ENCODE results near the gene GAL3ST3. TPM values are rescaled to one million over a fixed set of nuclear protein-coding genes. Genes with fewer than 3 reads are reported as not detected.

GAL3ST3 gene
- total and polyA plus RNA-seq, 12 donors, result 0.07 to 4.6 (median 2.1) TPM

DNA sequence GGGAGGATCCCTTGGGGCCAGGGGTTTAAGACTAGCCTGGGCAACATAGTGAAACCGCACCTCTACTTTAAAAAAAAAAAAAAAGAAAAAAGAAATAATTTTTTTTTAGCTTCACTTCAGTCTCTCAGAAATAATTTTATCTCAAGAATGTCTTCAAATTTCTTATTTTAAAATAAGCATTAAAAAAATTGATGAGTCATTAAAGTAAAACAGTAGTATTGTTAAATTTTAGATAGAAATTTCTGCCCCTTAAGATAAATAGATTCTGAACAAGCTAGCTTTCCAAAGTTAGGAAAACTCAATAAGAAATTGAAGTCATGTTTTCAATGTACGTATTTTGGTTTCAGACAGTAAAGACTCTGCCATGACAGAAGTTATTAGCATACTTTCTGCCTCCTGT, 13.4 kb upstream of the GAL3ST3 start:
- ATAC-seq (no peak), DNase-seq (no peak)
- Histone ChIP-seq H3K36me3 (peaks cover 4 to 100% (median 89%) of the 10 kb centered on the region in 9 donors), H3K27ac (no peak overlapping the region), H3K9me3 (peaks cover 0 to 3% (median 0%) of the 10 kb centered on the region in 11 donors), H3K4me3 (no peak overlapping the region), H3K27me3 (no peaks in the 10 kb centered on the region), H3K4me1 (peaks cover 0 to 15% (median 0%) of the 10 kb centered on the region in 9 donors)
- TF ChIP-seq, protein P1, sequence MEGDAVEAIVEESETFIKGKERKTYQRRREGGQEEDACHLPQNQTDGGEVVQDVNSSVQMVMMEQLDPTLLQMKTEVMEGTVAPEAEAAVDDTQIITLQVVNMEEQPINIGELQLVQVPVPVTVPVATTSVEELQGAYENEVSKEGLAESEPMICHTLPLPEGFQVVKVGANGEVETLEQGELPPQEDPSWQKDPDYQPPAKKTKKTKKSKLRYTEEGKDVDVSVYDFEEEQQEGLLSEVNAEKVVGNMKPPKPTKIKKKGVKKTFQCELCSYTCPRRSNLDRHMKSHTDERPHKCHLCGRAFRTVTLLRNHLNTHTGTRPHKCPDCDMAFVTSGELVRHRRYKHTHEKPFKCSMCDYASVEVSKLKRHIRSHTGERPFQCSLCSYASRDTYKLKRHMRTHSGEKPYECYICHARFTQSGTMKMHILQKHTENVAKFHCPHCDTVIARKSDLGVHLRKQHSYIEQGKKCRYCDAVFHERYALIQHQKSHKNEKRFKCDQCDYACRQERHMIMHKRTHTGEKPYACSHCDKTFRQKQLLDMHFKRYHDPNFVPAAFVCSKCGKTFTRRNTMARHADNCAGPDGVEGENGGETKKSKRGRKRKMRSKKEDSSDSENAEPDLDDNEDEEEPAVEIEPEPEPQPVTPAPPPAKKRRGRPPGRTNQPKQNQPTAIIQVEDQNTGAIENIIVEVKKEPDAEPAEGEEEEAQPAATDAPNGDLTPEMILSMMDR (IDR thresholded peaks at IDR 0.05), result no peak
- intact Hi-C loops (cut with DNase I), result no loop called here
- 93 to 95% methylated on average over 2 of the region's 2 CpGs for WGBS, 2 donors

DNA sequence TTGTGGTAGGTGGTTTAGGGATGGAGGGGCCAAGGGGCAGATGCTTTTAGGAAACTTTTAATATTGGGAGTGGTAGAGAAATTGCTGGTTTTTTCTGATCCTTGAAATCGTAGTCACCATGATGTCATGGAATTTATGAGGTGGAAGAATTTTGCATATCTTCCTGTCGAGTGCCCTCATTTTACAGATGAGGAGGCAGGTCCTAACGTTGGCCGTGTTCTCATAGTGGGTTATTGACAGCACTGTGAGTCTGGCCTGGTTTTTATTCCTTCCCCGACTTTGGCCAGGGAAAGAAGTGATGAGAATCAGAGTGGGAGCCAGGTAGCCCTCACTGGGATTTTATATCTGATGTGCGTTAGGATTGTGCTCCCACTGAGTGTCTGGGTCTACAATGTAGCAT, 12.3 kb upstream of the GAL3ST3 start:
- Histone ChIP-seq H3K36me3 (peaks cover 4 to 100% (median 88%) of the 10 kb centered on the region in 9 donors), H3K4me1 (peaks cover 0 to 6% (median 0%) of the 10 kb centered on the region in 9 donors), H3K9me3 (peaks cover 0 to 3% (median 0%) of the 10 kb centered on the region in 11 donors), H3K27me3 (no peaks in the 10 kb centered on the region), H3K4me3 (no peak overlapping the region), H3K27ac (no peak overlapping the region)
- DNase-seq, result no peak
- intact Hi-C loops (cut with DNase I), result no loop called here
- TF ChIP-seq, protein P1 (IDR thresholded peaks at IDR 0.05), result no peak
- WGBS, 2 donors, result 78 to 79% methylated on average over 6 of the region's 6 CpGs
- ATAC-seq, result no peak

DNA sequence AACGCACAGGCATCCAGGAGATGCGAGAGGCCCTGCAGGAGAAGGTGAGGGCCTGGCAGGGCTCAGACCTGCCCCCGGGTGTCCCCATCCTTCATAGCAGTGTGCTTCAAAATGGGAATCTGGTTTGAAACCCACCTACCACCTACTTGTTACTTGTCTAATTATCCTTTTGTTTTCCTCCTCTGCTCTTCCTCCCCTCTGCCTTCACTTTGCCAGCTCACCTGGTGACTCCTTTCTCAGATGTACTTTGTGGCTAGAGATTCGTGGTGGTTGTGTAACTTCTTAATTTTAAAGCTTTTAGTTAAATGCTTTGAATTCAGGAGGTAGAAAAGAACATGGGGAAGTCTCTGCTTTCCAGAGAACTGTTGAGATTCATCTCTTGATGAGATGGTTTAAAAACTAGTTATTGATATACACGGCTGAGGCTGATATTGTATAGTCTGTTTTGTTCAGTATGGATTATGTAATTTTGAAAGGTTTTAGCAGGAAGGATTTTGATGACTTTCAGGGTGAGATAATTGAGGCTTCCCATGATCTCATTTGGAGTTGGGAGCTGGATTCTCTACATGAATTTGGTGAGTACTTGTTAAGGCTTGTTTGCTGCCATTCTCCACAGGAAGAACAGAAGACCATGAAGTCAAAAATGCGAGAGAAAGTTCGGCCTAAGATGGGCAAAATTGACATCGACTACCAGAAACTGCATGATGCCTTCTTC, 11.2 kb upstream of the GAL3ST3 start:
- DNase-seq, result no peak

DNA sequence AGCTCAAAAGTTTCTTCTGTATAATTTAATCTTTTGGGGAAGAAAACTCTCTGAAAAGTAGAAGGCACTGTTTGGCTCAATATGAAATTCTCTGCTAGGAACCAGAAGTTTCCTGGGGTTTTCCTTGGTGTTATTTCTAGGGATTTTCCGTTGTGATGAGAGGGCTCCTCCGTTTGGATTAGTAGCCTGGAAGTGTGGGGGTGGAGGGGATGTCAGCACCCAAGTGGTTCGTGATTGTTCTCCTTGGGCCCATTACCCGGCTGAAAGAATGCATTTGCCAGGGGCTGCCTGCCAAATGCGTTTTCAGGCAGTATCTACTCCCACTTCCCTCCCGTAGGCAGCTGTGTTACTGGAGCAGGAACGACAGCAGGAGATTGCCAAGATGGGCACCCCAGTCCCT, 7.5 kb upstream of the GAL3ST3 start:
- TF ChIP-seq, protein P1 (IDR thresholded peaks at IDR 0.05), result no peak
- H3K9me3 ChIP-seq, result no peaks in the 10 kb centered on the region
- DNase-seq (no peak), ATAC-seq (no peak)
- no peak overlapping the region for H3K4me3 ChIP-seq
- WGBS, 2 donors, result 37 to 39% methylated on average over 7 of the region's 7 CpGs
- peaks cover 0 to 84% (median 59%) of the 10 kb centered on the region in 9 donors for H3K36me3 ChIP-seq
- intact Hi-C loops (cut with DNase I), result no loop called here
- no peak overlapping the region for H3K27ac ChIP-seq
- no peaks in the 10 kb centered on the region for H3K27me3 ChIP-seq
- H3K4me1 ChIP-seq, result peaks cover 4 to 25% (median 17%) of the 10 kb centered on the region in 9 donors

More for the DNA sequence above, 11.2 kb upstream of the GAL3ST3 start:
- TF ChIP-seq, protein P1 (IDR thresholded peaks at IDR 0.05), result no peak
- Histone ChIP-seq H3K36me3 (peaks cover 4 to 100% (median 88%) of the 10 kb centered on the region in 9 donors), H3K4me3 (no peak overlapping the region), H3K9me3 (peaks cover 0 to 2% (median 0%) of the 10 kb centered on the region in 11 donors), H3K4me1 (peaks cover 0 to under 1% (median 0%) of the 10 kb centered on the region in 9 donors), H3K27me3 (no peaks in the 10 kb centered on the region), H3K27ac (no peak overlapping the region)
- intact Hi-C loops (cut with DNase I), result no loop called here
- ATAC-seq, result no peak
- WGBS, 2 donors, result 79 to 80% methylated on average over 8 of the region's 8 CpGs

Data from heart right ventricle (tissue), 16 donors.